Kidney epithelial cell (primary cell): ENCODE measurements around the gene STARD3NL. TPM values are rescaled to one million over a fixed set of nuclear protein-coding genes. Genes with fewer than 3 reads are reported as not detected.
"Not testable (repeated sequence)": the region's sequence is repeated elsewhere in the genome, so short reads cannot be mapped to it uniquely, and the experiment has no call there.

ENCODE experiments used
- DNase-seq: peaks from one replicate; pipeline ENCODE4 v3.0.0-alpha.2; 2010; ENCODE audit warnings: low read depth
- H3K27me3 ChIP-seq: 2 replicates; pipeline ENCODE4 v1.6.0; 2011; ENCODE audit warnings: low read length; ENCODE audit not compliant: control insufficient read depth, insufficient read depth
- H3K36me3 ChIP-seq: 2 replicates; pipeline ENCODE4 v1.5.1; 2011; ENCODE audit warnings: low read length; ENCODE audit not compliant: control insufficient read depth, insufficient read depth
- H3K4me3 ChIP-seq: 2 replicates; pipeline ENCODE4 v1.5.1; 2011; ENCODE audit warnings: low read depth, mild to moderate bottlenecking, control low read depth, low read length
- total RNA-seq: library from RNA; depleted of rRNA; stranded (reverse); fragments of >200 nt; gene quantifications from 2 replicates; pipeline ENCODE4 v1.2.3, GENCODE V29; 2015
- TF ChIP-seq, protein P1 (sequence below): IDR thresholded peaks from 2 replicates; pipeline ENCODE4 v1.5.1; 2011; ENCODE audit warnings: mild to moderate bottlenecking, moderate library complexity, low read length, control low read depth, inconsistent platforms; ENCODE audit not compliant: insufficient read depth, poor library complexity, severe bottlenecking

STARD3NL gene
- total RNA-seq, 1 donor from 2014 or later = 66.8 TPM

DNA sequence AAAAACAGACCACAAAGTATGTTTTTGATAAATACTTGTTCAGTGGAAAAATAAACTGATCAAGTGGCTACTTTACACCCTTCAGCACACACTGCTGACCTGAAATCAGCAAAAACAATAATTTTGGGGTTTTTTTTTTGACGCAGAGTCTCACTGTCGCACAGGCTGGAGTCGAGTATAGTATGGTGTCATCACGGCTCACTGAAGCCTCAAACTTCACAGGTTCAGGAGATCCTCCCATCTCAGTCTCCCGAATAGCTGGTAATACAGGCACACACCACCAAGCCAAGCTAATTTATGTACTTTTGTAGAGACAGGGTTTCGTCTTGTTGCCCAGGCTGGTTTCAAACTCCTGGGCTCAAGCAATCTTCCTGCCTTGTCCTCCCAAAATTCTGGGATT, 64.8 kb downstream of the STARD3NL start:
- no peaks in the 10 kb centered on the region for H3K36me3 ChIP-seq
- no peak for DNase-seq

DNA sequence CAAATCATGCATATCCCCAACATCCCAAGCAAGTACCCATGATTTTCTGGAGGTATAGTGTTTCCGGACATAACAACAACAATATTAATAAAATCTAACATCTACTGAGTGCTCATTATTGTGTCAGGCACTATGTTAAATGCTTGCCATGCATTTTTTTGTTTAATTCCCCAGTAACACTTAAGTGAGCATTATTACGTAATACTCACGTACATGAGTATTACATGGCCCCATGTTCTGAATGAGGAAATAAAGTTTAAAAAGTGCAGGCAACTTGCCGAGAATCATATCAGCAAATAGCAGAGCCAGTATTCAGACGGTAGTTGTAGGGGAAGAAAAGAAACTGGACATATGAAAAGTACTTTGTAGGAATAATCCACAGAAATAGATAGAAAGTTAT, 65.3 kb downstream of the STARD3NL start:
- not testable (repeated sequence) for H3K36me3 ChIP-seq, DNase-seq, H3K27me3 ChIP-seq, H3K4me3 ChIP-seq

More for the DNA sequence above, 64.8 kb downstream of the STARD3NL start:
- no peak overlapping the region for H3K4me3 ChIP-seq
- TF ChIP-seq, protein P1, sequence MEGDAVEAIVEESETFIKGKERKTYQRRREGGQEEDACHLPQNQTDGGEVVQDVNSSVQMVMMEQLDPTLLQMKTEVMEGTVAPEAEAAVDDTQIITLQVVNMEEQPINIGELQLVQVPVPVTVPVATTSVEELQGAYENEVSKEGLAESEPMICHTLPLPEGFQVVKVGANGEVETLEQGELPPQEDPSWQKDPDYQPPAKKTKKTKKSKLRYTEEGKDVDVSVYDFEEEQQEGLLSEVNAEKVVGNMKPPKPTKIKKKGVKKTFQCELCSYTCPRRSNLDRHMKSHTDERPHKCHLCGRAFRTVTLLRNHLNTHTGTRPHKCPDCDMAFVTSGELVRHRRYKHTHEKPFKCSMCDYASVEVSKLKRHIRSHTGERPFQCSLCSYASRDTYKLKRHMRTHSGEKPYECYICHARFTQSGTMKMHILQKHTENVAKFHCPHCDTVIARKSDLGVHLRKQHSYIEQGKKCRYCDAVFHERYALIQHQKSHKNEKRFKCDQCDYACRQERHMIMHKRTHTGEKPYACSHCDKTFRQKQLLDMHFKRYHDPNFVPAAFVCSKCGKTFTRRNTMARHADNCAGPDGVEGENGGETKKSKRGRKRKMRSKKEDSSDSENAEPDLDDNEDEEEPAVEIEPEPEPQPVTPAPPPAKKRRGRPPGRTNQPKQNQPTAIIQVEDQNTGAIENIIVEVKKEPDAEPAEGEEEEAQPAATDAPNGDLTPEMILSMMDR = no peak
- H3K27me3 ChIP-seq = no peaks in the 10 kb centered on the region

DNA sequence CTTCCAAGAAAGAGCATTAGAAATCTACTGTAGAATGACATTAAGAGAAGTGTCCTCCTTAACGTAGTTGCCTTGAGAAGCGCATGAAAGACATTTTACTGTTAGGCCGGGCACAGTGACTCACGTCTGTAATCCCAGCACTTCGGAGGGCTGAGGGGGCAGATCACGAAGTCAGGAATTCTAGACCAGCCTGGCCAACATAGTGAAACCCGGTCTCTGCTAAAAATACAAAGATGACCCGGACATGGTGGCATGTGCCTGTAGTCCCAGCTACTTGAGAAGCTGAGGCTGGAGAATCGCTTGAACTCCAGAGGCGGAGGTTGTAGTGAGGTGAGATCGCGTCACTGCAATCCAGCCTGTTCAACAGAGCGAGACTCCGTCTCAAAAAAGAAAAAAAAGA, 66.5 kb downstream of the STARD3NL start:
- TF ChIP-seq, protein P1 = no peak
- H3K36me3 ChIP-seq = no peaks in the 10 kb centered on the region
- H3K4me3 ChIP-seq = no peak overlapping the region
- H3K27me3 ChIP-seq = no peaks in the 10 kb centered on the region
- DNase-seq = no peak

DNA sequence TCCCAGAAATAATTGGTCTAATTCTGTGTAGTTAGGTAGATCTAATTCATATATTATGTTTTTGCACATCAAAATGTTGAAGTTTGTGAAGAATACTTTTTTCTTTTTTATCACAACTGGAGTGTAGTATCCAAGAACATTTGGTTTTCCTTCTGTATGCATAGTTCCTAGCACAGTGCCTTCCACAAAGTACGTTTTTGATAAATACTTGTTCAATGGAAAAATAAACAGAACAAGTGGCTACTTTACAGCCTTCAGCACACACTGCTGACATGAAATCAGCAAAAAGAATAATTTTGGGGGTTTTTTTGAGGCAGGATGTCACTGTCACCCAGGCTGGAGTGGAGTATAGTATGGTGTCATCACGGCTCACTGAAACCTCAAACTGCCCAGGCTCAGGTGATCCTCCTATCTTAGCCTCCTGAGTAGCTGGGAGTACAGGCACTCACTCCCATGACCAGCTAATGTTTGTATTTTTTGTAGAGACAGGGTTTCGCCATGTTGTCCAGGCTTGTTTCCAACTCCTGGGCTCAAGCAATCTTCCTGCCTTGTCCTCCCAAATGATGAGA, 67.4 kb downstream of the STARD3NL start:
- TF ChIP-seq, protein P1 = no peak
- no peak for DNase-seq
- H3K27me3 ChIP-seq = no peaks in the 10 kb centered on the region
- no peak overlapping the region for H3K4me3 ChIP-seq
- no peaks in the 10 kb centered on the region for H3K36me3 ChIP-seq

DNA sequence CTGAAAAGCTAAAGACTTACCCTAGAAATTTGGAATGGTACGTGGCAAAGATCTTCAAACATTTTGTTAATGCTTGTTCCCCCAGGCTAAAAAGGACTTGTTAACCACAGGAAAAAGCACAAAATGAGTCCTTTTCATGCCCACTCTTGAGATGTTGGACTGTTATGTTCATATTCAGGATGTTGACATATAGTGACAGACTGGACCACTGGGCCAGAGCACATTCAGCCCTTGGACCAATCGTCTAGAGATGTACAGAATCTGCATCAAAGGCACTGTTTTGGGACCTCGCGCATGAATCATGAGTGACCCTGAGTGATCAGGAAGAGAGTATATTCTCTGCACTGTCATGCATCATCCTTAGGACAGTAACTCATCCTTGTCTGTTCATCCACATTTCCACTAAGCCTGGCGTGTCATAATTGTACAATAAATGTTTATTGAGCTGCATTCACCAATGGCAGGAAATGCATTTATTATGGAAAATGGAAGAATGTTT, 70.1 kb downstream of the STARD3NL start:
- TF ChIP-seq, protein P1 = no peak

DNA sequence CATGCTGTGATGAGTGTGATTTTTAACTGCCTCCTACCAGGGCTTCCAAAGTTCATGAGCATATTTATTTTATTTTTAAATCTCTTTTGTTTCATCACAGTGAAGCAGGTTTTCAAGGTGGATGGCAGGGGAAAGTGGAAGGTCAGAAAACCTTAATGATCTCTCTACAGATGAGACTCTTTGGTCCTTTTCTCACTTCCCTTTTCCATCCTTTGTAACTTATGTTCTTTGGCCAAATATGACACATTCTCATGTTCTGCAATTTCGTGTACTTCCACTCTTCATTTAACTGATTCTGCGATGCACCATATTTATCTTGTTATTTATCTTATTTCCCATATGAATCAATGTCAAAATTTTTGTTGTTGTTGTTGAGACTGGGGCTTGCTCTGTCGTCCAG, 71.8 kb downstream of the STARD3NL start:
- DNase-seq, H3K27me3 ChIP-seq, H3K4me3 ChIP-seq, H3K36me3 ChIP-seq: not testable (repeated sequence)

More for the DNA sequence above, 70.1 kb downstream of the STARD3NL start:
- no peaks in the 10 kb centered on the region for H3K36me3 ChIP-seq
- no peak for DNase-seq
- no peaks in the 10 kb centered on the region for H3K27me3 ChIP-seq
- H3K4me3 ChIP-seq = no peak overlapping the region

DNA sequence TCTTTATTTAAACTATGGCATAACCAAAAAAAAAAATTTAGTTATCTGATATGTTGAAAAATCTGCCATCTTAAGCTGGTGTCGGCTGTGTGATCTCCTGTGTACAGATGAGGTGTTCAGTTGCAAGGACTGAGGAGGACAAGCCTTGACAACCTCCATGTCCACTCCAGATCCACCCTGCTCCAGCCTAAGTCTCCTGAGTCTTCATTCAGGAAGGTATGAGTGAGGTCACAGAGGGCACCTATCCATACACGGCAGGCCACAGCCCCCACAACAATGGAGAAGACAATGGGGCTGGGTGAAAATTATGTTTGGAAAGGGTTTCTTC, 79.3 kb downstream of the STARD3NL start:
- H3K4me3 ChIP-seq = no peak overlapping the region
- H3K36me3 ChIP-seq = no peaks in the 10 kb centered on the region
- DNase-seq = no peak
- TF ChIP-seq, protein P1 = no peak
- H3K27me3 ChIP-seq = no peaks in the 10 kb centered on the region

DNA sequence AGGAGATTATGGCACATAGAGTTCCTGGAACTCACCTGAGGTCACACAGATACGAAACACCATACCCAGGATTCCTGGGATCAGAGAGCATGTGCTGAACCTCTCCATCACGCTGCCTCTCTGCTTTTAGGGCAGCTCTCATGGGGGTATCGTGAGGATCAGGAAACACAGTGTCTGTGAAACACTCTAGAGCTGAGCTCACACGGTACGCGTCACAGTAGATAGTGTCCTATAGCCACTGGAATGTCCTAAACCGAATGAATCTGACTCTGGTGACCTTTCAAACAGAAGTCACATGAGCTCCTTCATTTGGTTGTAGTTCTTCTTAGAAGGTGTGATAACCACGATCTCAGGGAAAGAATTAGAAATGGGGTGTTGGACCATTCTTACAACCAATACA, 81.1 kb downstream of the STARD3NL start:
- not testable (repeated sequence) for H3K36me3 ChIP-seq, H3K27me3 ChIP-seq, H3K4me3 ChIP-seq, DNase-seq

DNA sequence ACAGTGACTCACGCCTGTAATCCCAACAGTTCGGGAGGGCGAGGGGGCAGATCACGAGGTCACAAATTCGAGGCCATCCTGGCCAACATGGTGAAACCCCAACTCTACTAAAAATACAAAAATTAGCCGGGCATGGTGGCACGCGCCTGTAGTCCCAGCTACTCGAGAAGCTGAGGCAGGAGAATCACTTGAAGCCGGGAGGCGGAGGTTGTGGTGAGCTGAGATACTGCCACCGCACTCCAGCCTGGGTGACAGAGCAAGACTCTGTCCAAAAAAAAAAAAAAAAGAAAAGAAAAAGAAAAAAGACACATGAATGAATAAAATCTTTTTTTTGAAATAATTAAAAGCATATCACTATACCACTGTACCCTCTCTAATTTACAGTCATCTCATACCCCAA, 83.6 kb downstream of the STARD3NL start:
- not testable (repeated sequence) for H3K36me3 ChIP-seq, H3K27me3 ChIP-seq, DNase-seq, H3K4me3 ChIP-seq

DNA sequence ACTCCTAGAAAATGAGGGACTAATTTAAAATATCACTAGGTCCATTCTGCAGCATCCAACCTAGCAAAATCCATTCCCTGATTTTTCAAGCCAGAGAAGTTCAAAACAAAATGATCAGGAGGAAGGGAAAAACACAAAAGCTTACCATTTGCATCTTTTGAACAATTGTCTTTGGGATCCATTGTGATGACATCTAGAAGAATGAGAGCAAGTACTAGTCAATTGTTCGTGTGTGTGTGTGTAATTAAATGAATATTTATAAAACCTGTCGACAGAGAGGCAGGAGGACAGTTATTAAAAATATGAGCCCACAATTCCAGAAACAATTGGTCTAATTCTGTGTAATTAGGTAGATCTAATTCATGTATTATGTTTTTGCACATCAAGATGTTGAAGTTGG, 84.0 kb downstream of the STARD3NL start:
- H3K27me3 ChIP-seq, H3K4me3 ChIP-seq, DNase-seq, H3K36me3 ChIP-seq: not testable (repeated sequence)
